ENCODE measurements around the gene MARCHF3. TPM values are rescaled to one million over a fixed set of nuclear protein-coding genes. Genes with fewer than 3 reads are reported as not detected.

MARCHF3 gene
- total and polyA plus RNA-seq, 10 of the 15 experiments (the other 5 are each of a cell fraction or from before 2014, with no cell fraction given) = 3.6 to 24.1 (median 11.3) TPM

DNA sequence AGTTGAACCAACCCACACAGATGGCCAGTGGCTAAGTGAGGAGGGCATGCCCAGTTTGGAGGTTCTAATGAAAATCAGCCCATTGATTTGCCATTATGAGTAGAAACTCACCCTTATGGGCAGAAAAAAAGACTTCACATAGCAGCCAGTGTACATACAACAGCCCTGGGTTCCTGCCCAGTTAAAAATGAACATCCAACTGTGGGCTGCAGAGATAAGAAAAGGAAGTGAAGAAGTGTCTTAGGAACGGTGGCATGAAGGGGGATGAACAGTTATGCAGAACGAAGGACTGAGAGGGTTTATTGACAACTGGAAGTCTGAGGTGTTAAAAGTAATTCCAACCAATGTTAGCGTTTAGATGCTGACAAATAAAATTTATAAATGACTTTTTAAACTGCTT is 118.4 kb downstream of the MARCHF3 start:
- H3K27ac ChIP-seq (ENCODE audit: control insufficient read depth, insufficient read depth) = no peak overlapping the region
- no peak overlapping the region for H2AFZ ChIP-seq (ENCODE audit: control insufficient read depth, low read depth, low read length)
- no peak overlapping the region for H3K9ac ChIP-seq (ENCODE audit: control insufficient read depth, insufficient read depth, low read length)
- H3K27me3 ChIP-seq (replicated peaks in 1 of 2; ENCODE audit: control insufficient read depth in 2 of 2, insufficient read depth in 2 of 2, low read length in 1 of 2) = no peaks in the 10 kb centered on the region
- RAD21 ChIA-PET (ENCODE audit: unreplicated experiment) = no interaction called here
- WGBS (ENCODE audit: insufficient coverage, insufficient replicate concordance, low lambda C conversion rate, missing lambda C conversion rate) = 72% methylated on average over 2 of the region's 3 CpGs
- H3K9me3 ChIP-seq (replicated peaks; ENCODE audit: control insufficient read depth, insufficient read depth, low read length) = no peaks in the 10 kb centered on the region; the same call in 2 of the 3 replicates
- no peak overlapping the region for H3K4me2 ChIP-seq (ENCODE audit: control insufficient read depth, insufficient read depth)
- H3K4me3 ChIP-seq = no peak overlapping the region
- no peak for ATAC-seq
- no peaks in the 10 kb centered on the region for H4K20me1 ChIP-seq (ENCODE audit: control insufficient read depth, insufficient read depth)
- POLR2A ChIA-PET = interaction anchor here (0.6 kb wide), 1 partner anchor 363 kb away, joined by 6 read pairs; no protein-coding TSS in a partner anchor
- no peaks in the 10 kb centered on the region for H3K79me2 ChIP-seq (ENCODE audit: control insufficient read depth, insufficient read depth, low read length)
- in situ Hi-C loops (cut with MboI) (no loop called here), intact Hi-C loops (cut with micrococcal nuclease; ENCODE audit: unreplicated experiment) (no loop called here)
- FAIRE-seq = no peak
- no peak for DNase-seq (ENCODE audit: low read depth, low spot score)
- TF ChIP-seq NRF1 (conservative IDR thresholded peaks at IDR 0.05; ENCODE audit: low read depth, low read length) (no peak), BACH1 (IDR thresholded peaks at IDR 0.05; ENCODE audit: borderline replicate concordance) (no peak), ZNF274 (IDR thresholded peaks at IDR 0.05; ENCODE audit: insufficient read depth, insufficient read length) (no peak), ZZZ3 (IDR thresholded peaks at IDR 0.05; ENCODE audit: control insufficient read depth, insufficient read length, low read depth) (no peak), POU2F2 (IDR thresholded peaks at IDR 0.05; ENCODE audit: borderline replicate concordance, low read depth, low read length) (no peak)
- TF ChIP-seq, protein P1, sequence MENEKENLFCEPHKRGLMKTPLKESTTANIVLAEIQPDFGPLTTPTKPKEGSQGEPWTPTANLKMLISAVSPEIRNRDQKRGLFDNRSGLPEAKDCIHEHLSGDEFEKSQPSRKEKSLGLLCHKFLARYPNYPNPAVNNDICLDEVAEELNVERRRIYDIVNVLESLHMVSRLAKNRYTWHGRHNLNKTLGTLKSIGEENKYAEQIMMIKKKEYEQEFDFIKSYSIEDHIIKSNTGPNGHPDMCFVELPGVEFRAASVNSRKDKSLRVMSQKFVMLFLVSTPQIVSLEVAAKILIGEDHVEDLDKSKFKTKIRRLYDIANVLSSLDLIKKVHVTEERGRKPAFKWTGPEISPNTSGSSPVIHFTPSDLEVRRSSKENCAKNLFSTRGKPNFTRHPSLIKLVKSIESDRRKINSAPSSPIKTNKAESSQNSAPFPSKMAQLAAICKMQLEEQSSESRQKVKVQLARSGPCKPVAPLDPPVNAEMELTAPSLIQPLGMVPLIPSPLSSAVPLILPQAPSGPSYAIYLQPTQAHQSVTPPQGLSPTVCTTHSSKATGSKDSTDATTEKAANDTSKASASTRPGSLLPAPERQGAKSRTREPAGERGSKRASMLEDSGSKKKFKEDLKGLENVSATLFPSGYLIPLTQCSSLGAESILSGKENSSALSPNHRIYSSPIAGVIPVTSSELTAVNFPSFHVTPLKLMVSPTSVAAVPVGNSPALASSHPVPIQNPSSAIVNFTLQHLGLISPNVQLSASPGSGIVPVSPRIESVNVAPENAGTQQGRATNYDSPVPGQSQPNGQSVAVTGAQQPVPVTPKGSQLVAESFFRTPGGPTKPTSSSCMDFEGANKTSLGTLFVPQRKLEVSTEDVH (IDR thresholded peaks at IDR 0.05; ENCODE audit: low read depth, partially characterized antibody) = no peak
- H3K36me3 ChIP-seq (ENCODE audit: control insufficient read depth in 2 of 2, insufficient read depth in 2 of 2, low read length in 1 of 2) = peaks cover 0 to 5% of the 10 kb centered on the region in 2 experiments; a peak in 2 of 4 replicates
- SMC1A ChIA-PET (ENCODE audit: uncharacterized antibody, unreplicated experiment) = no interaction called here
- no TSS peak for BruUV-seq (replicated peaks)
- no peaks in the 10 kb centered on the region for H3K4me1 ChIP-seq (ENCODE audit: control insufficient read depth, insufficient read depth, low read length)
- CTCF ChIA-PET = no interaction called here

All from GM12878 (cell line).